ENCODE data around the gene ACADM. TPM values are rescaled to one million over a fixed set of nuclear protein-coding genes. Genes with fewer than 3 reads are reported as not detected.

The ACADM gene
- total and polyA plus RNA-seq, 2 of the 13 experiments (the other 11 are each of a cell fraction or from before 2014, with no cell fraction given): 43.7 to 92.2 TPM

DNA sequence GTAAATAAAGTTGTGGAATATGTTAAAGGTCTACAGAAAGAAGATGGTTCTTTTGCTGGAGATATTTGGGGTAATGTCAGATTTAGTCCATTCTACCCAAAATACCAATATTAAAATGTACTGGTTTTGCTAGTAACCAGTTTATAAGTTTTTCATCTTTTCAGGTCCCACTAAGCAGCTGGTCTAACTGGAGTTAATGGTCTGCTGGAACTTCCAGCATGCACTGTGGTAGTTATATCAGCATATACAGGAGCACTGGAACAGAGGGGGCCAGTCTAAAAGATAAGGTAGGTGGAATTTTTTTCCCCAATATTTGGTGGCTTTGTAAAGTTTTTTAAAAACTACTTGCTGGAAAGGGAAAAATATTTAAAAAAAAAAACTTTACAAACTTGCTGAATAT, 65.5 kb downstream of the ACADM start:
- no peak for ATAC-seq
- ChIA-PET POLR2A (interaction anchor here (1.1 kb wide), 1 partner anchor 12 kb away, joined by 4 read pairs; no protein-coding TSS in a partner anchor), CTCF (ENCODE audit: low intra/inter-chr PET ratio, low total read pairs) (no interaction called here)
- peaks cover 8 to 54% of the 10 kb centered on the region in 2 experiments for H3K36me3 ChIP-seq (replicated peaks in 1 of 2; ENCODE audit: control insufficient read depth in 1 of 2, insufficient read depth in 2 of 2, low read length in 2 of 2)
- H4K20me1 ChIP-seq (ENCODE audit: insufficient read depth, low read length): peaks cover 76% of the 10 kb centered on the region
- peaks cover 48% of the 10 kb centered on the region for H3K4me1 ChIP-seq (ENCODE audit: insufficient read depth, low read length)
- peak overlapping the region; percentile 83 for H3K4me2 ChIP-seq (ENCODE audit: low read depth, low read length)
- DNase-seq (ENCODE audit: low spot score): no peak
- H3K27me3 ChIP-seq (ENCODE audit: control insufficient read depth in 1 of 2, insufficient read depth in 2 of 2, low read length in 2 of 2): no peaks in the 10 kb centered on the region; a peak in 1 of 5 replicates
- H3K27ac ChIP-seq (ENCODE audit: extremely low read length, insufficient read depth, low read length): no peak overlapping the region
- intact Hi-C loops (cut with micrococcal nuclease; ENCODE audit: unreplicated experiment) (loop anchor here (5.0 kb wide), 1 partner anchor 523 kb away; no protein-coding TSS in a partner anchor), in situ Hi-C loops (cut with HindIII; ENCODE audit: extremely low pct_ligation_motif_present, low pct_unique_long_range_greater_than_20kb) (loop anchor here (5.0 kb wide), 1 partner anchor 63 kb away; no protein-coding TSS in a partner anchor)
- H2AFZ ChIP-seq (ENCODE audit: low read length): no peak overlapping the region
- H3K79me2 ChIP-seq (ENCODE audit: insufficient read depth, low read length): peaks cover 65% of the 10 kb centered on the region
- H3K9ac ChIP-seq (ENCODE audit: insufficient read depth, low read depth, low read length): peak overlapping the region; percentile 95
- no peaks in the 10 kb centered on the region for H3K9me3 ChIP-seq (ENCODE audit: low read length)
- FAIRE-seq: no peak
- peak overlapping the region; percentile 35 to 94 (median 81); a peak in 5 of 6 replicates for H3K4me3 ChIP-seq (replicated peaks in 1 of 3; ENCODE audit: insufficient read depth in 1 of 3, low read depth in 2 of 3, low read length in 3 of 3)
- BruUV-seq (replicated peaks): no TSS peak
- TF ChIP-seq GLI4 (CRISPR knock-in tag; IDR thresholded peaks at IDR 0.05; ENCODE audit: borderline replicate concordance) (no peak), ZNF788 (CRISPR knock-in tag; IDR thresholded peaks at IDR 0.05; ENCODE audit: borderline replicate concordance) (no peak), ZNF24 (IDR thresholded peaks at IDR 0.05) (no peak), MEIS2 (CRISPR knock-in tag; IDR thresholded peaks at IDR 0.05) (no peak), DNMT3B (CRISPR knock-in tag; conservative IDR thresholded peaks at IDR 0.05) (no peak), REL (CRISPR knock-in tag; conservative IDR thresholded peaks at IDR 0.05) (no peak), ZNF350 (CRISPR knock-in tag; IDR thresholded peaks at IDR 0.05; ENCODE audit: borderline replicate concordance, low read depth) (no peak), THAP11 (CRISPR knock-in tag; IDR thresholded peaks at IDR 0.05) (no peak), ZNF138 (CRISPR knock-in tag; IDR thresholded peaks at IDR 0.05; ENCODE audit: low read depth) (no peak), HOXD1 (CRISPR knock-in tag; IDR thresholded peaks at IDR 0.05) (no peak), ZNF713 (CRISPR knock-in tag; IDR thresholded peaks at IDR 0.05) (no peak), ZNF10 (CRISPR knock-in tag; IDR thresholded peaks at IDR 0.05; ENCODE audit: borderline replicate concordance, low read depth) (no peak), ELF1 (CRISPR knock-in tag; IDR thresholded peaks at IDR 0.05) (no peak), ZNF20 (CRISPR knock-in tag; IDR thresholded peaks at IDR 0.05) (no peak), ZNF430 (CRISPR knock-in tag; IDR thresholded peaks at IDR 0.05) (no peak)
- TF ChIP-seq, protein P1, sequence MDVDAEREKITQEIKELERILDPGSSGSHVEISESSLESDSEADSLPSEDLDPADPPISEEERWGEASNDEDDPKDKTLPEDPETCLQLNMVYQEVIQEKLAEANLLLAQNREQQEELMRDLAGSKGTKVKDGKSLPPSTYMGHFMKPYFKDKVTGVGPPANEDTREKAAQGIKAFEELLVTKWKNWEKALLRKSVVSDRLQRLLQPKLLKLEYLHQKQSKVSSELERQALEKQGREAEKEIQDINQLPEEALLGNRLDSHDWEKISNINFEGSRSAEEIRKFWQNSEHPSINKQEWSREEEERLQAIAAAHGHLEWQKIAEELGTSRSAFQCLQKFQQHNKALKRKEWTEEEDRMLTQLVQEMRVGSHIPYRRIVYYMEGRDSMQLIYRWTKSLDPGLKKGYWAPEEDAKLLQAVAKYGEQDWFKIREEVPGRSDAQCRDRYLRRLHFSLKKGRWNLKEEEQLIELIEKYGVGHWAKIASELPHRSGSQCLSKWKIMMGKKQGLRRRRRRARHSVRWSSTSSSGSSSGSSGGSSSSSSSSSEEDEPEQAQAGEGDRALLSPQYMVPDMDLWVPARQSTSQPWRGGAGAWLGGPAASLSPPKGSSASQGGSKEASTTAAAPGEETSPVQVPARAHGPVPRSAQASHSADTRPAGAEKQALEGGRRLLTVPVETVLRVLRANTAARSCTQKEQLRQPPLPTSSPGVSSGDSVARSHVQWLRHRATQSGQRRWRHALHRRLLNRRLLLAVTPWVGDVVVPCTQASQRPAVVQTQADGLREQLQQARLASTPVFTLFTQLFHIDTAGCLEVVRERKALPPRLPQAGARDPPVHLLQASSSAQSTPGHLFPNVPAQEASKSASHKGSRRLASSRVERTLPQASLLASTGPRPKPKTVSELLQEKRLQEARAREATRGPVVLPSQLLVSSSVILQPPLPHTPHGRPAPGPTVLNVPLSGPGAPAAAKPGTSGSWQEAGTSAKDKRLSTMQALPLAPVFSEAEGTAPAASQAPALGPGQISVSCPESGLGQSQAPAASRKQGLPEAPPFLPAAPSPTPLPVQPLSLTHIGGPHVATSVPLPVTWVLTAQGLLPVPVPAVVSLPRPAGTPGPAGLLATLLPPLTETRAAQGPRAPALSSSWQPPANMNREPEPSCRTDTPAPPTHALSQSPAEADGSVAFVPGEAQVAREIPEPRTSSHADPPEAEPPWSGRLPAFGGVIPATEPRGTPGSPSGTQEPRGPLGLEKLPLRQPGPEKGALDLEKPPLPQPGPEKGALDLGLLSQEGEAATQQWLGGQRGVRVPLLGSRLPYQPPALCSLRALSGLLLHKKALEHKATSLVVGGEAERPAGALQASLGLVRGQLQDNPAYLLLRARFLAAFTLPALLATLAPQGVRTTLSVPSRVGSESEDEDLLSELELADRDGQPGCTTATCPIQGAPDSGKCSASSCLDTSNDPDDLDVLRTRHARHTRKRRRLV (CRISPR knock-in tag; IDR thresholded peaks at IDR 0.05): no peak
- TF ChIP-seq, protein P2, sequence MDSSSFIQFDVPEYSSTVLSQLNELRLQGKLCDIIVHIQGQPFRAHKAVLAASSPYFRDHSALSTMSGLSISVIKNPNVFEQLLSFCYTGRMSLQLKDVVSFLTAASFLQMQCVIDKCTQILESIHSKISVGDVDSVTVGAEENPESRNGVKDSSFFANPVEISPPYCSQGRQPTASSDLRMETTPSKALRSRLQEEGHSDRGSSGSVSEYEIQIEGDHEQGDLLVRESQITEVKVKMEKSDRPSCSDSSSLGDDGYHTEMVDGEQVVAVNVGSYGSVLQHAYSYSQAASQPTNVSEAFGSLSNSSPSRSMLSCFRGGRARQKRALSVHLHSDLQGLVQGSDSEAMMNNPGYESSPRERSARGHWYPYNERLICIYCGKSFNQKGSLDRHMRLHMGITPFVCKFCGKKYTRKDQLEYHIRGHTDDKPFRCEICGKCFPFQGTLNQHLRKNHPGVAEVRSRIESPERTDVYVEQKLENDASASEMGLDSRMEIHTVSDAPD (CRISPR knock-in tag; IDR thresholded peaks at IDR 0.05): no peak
- TF ChIP-seq, protein P3, sequence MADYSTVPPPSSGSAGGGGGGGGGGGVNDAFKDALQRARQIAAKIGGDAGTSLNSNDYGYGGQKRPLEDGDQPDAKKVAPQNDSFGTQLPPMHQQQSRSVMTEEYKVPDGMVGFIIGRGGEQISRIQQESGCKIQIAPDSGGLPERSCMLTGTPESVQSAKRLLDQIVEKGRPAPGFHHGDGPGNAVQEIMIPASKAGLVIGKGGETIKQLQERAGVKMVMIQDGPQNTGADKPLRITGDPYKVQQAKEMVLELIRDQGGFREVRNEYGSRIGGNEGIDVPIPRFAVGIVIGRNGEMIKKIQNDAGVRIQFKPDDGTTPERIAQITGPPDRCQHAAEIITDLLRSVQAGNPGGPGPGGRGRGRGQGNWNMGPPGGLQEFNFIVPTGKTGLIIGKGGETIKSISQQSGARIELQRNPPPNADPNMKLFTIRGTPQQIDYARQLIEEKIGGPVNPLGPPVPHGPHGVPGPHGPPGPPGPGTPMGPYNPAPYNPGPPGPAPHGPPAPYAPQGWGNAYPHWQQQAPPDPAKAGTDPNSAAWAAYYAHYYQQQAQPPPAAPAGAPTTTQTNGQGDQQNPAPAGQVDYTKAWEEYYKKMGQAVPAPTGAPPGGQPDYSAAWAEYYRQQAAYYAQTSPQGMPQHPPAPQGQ (CRISPR knock-in tag; IDR thresholded peaks at IDR 0.05; ENCODE audit: borderline replicate concordance): no peak
